ENCODE measurements around the gene CTNNAL1. TPM values are rescaled to one million over a fixed set of nuclear protein-coding genes. Genes with fewer than 3 reads are reported as not detected.
"Not testable (repeated sequence)": the region's sequence is repeated elsewhere in the genome, so short reads cannot be mapped to it uniquely, and the experiment has no call there.

Gene CTNNAL1
- total RNA-seq, 4 donors from 2014 or later = 106 to 231 (median 156) TPM

- Histone ChIP-seq H3K4me3 (replicated peaks in 1 of 3) (no peak overlapping the region), H3K27ac (no peak overlapping the region), H3K36me3 (peaks cover 0 to 9% of the 10 kb centered on the region in 2 donors), H3K9me3 (no peaks in the 10 kb centered on the region), H3K4me1 (peaks cover 3 to 12% of the 10 kb centered on the region in 2 donors), H3K27me3 (no peaks in the 10 kb centered on the region)
- WGBS, 2 donors = 92 to 94% methylated on average over 3 of the region's 3 CpGs
- no peak for TF ChIP-seq CTCF (IDR thresholded peaks at IDR 0.05)
- TF ChIP-seq POLR2A (IDR thresholded peaks at IDR 0.05) = no peak
- no peak for DNase-seq
- intact Hi-C loops (cut with DNase I) = no loop called here
Observed at GRCh38 chr9:108972186-108972585, 41.1 kb downstream of the CTNNAL1 start.

GRCh38 chr9:108971392-108971791 lies 41.9 kb downstream of the CTNNAL1 start:
- DNase-seq; H3K36me3 ChIP-seq; H3K4me3 ChIP-seq (replicated peaks in 1 of 3); intact Hi-C loops (cut with DNase I); H3K27ac ChIP-seq; H3K9me3 ChIP-seq; H3K27me3 ChIP-seq: not testable (repeated sequence)
- H3K4me1 ChIP-seq = peaks cover 3 to 12% of the 10 kb centered on the region in 2 donors
- 96 to 97% methylated on average over 2 of the region's 2 CpGs for WGBS, 2 donors

- H3K4me1 ChIP-seq = peaks cover 3 to 12% of the 10 kb centered on the region in 2 donors
- no peak overlapping the region for H3K4me3 ChIP-seq (replicated peaks in 1 of 3)
- no peak overlapping the region for H3K27ac ChIP-seq
- H3K27me3 ChIP-seq = no peaks in the 10 kb centered on the region
- TF ChIP-seq POLR2A (IDR thresholded peaks at IDR 0.05) (no peak), CTCF (IDR thresholded peaks at IDR 0.05) (no peak)
- peaks cover 3 to 14% of the 10 kb centered on the region in 2 donors for H3K36me3 ChIP-seq
- no peak for DNase-seq
- H3K9me3 ChIP-seq = no peaks in the 10 kb centered on the region
- intact Hi-C loops (cut with DNase I) = no loop called here
Observed at GRCh38 chr9:108967916-108968315, 45.4 kb downstream of the CTNNAL1 start.

GRCh38 chr9:108963459-108964143 lies 49.7 kb downstream of the CTNNAL1 start:
- Histone ChIP-seq H3K27me3 (no peaks in the 10 kb centered on the region), H3K4me1 (peaks cover 15 to 22% of the 10 kb centered on the region in 2 donors), H3K36me3 (peaks cover 3 to 10% of the 10 kb centered on the region in 2 donors), H3K4me3 (replicated peaks in 1 of 3) (no peak overlapping the region), H3K27ac (peak overlapping the region; percentile 30 to 50 (median 39)), H3K9me3 (no peaks in the 10 kb centered on the region)
- no peak for TF ChIP-seq CTCF (IDR thresholded peaks at IDR 0.05)
- TF ChIP-seq POLR2A (IDR thresholded peaks at IDR 0.05) = no peak
- peak; percentile 33 to 34 for DNase-seq
- 48 to 54% methylated on average over 4 of the region's 4 CpGs for WGBS, 2 donors
- intact Hi-C loops (cut with DNase I) = no loop called here

- H3K9me3 ChIP-seq = no peaks in the 10 kb centered on the region
- H3K36me3 ChIP-seq = peaks cover 2 to 3% of the 10 kb centered on the region in 2 donors
- H3K27ac ChIP-seq = peak overlapping the region; percentile 5 to 28 (median 10)
- 97 to 98% methylated on average over 2 of the region's 2 CpGs for WGBS, 2 donors
- TF ChIP-seq CTCF (IDR thresholded peaks at IDR 0.05) (no peak), POLR2A (IDR thresholded peaks at IDR 0.05) (no peak)
- intact Hi-C loops (cut with DNase I) = no loop called here
- H3K4me1 ChIP-seq = peaks cover 18 to 35% of the 10 kb centered on the region in 2 donors
- no peak overlapping the region for H3K4me3 ChIP-seq (replicated peaks in 1 of 3)
- no peaks in the 10 kb centered on the region for H3K27me3 ChIP-seq
- no peak for DNase-seq
Observed at GRCh38 chr9:108961151-108961550, 52.1 kb downstream of the CTNNAL1 start.

Data from thyroid gland (tissue), 4 donors.